ENCODE measurements around the gene DSTYK.

- no peak for TF ChIP-seq CTCF (IDR thresholded peaks at IDR 0.05)
- TF ChIP-seq POLR2A (IDR thresholded peaks at IDR 0.05) = no peak
These were observed 740 bp downstream of the DSTYK start for GRCh38 chr1:205210756-205211168.
